Fibroblast of lung (primary cell): ENCODE data around the gene DLG2. TPM values are rescaled to one million over a fixed set of nuclear protein-coding genes. Genes with fewer than 3 reads are reported as not detected.

Experiments
- DNase-seq, 2 donors: peaks; one replicate each; pipeline versions ENCODE4 v3.0.0 to v3.0.0-alpha.2; 2010; ENCODE audit warnings: low read depth in 2 of 2
- H2AFZ ChIP-seq: 2 replicates; pipeline ENCODE4 v1.5.1; 2012; ENCODE audit warnings: low read length, control low read depth, inconsistent platforms
- H3K27ac ChIP-seq: 2 replicates; pipeline ENCODE4 v1.5.1; 2011; ENCODE audit warnings: low read length, control low read depth; ENCODE audit not compliant: insufficient read depth
- H3K27me3 ChIP-seq: 2 replicates; pipeline ENCODE4 v1.5.1; 2011; ENCODE audit warnings: mild to moderate bottlenecking, low read length; ENCODE audit not compliant: control insufficient read depth, insufficient read depth
- H3K36me3 ChIP-seq: 2 replicates; pipeline ENCODE4 v1.5.1; 2011; ENCODE audit warnings: low read length; ENCODE audit not compliant: control insufficient read depth, insufficient read depth
- H3K4me1 ChIP-seq: 2 replicates; pipeline ENCODE4 v1.5.1; 2011; ENCODE audit warnings: low read length; ENCODE audit not compliant: control insufficient read depth, insufficient read depth; ENCODE audit errors: extremely low read depth
- H3K4me2 ChIP-seq: 2 replicates; pipeline ENCODE4 v1.5.1; 2011; ENCODE audit warnings: low read length, control low read depth; ENCODE audit not compliant: insufficient read depth; ENCODE audit errors: extremely low read depth
- H3K4me3 ChIP-seq, 4 experiments: fragments of 200-600 bp in 1 of 4; sonication (generic) in 1 of 4; replicated peaks in 1 of 4; 2 replicates each; pipeline ENCODE4 v1.5.1; 2011 to 2016; ENCODE audit warnings: low read length in 4 of 4, low read depth in 3 of 4, mild to moderate bottlenecking in 3 of 4, control low read depth in 2 of 4, inconsistent platforms in 1 of 4, mixed read lengths in 1 of 4; ENCODE audit not compliant: insufficient read depth in 1 of 4; ENCODE audit errors: control extremely low read depth in 1 of 4
- H3K79me2 ChIP-seq: 2 replicates; pipeline ENCODE4 v1.5.1; 2012; ENCODE audit warnings: mild to moderate bottlenecking, low read length, inconsistent platforms; ENCODE audit not compliant: control insufficient read depth, insufficient read depth
- H3K9ac ChIP-seq: 2 replicates; pipeline ENCODE4 v1.5.1; 2011; ENCODE audit warnings: mild to moderate bottlenecking, low read length, control low read depth; ENCODE audit not compliant: insufficient read depth
- H3K9me3 ChIP-seq: 2 replicates; pipeline ENCODE4 v1.5.1; 2012; ENCODE audit warnings: low read depth, low read length; ENCODE audit not compliant: control insufficient read depth, insufficient read depth
- H4K20me1 ChIP-seq: 2 replicates; pipeline ENCODE4 v1.5.1; 2011; ENCODE audit warnings: low read length; ENCODE audit not compliant: control insufficient read depth, insufficient read depth; ENCODE audit errors: extremely low read depth
- EZH2 ChIP-seq: IDR thresholded peaks from 2 replicates; pipeline ENCODE4 v1.5.1; 2012; ENCODE audit warnings: low read length, control low read depth, mild to moderate bottlenecking; ENCODE audit errors: missing control alignments
- polyA plus RNA-seq, 2 donors: library from polyadenylated mRNA; depleted of rRNA in 1 of 2; stranded (reverse) in 1 of 2; unstranded in 1 of 2; fragments of >200 nt; gene quantifications; 2 replicates each; pipeline ENCODE4 v1.2.1, GENCODE V29; 2011 to 2012; ENCODE audit warnings: missing spikeins in 1 of 2
- total RNA-seq: library from RNA; depleted of rRNA; stranded (reverse); fragments of >200 nt; gene quantifications from 2 replicates; pipeline ENCODE4 v1.2.1, GENCODE V29; 2014
- TF ChIP-seq, protein P1 (sequence below), 2 donors: IDR thresholded peaks in 1 of 2; conservative IDR thresholded peaks in 1 of 2; 1 replicate in 1 of 2; 2 replicates in 1 of 2; pipeline ENCODE4 v1.5.1; 2011 to 2012; ENCODE audit warnings: low read length in 2 of 2, control low read depth in 1 of 2, inconsistent platforms in 1 of 2, low read depth in 1 of 2, mild to moderate bottlenecking in 1 of 2

DLG2 gene
- total and polyA plus RNA-seq, 2 donors (not counting 1 experiment from before 2014, with no cell fraction given): 0.77 to 2.3 TPM

DNA sequence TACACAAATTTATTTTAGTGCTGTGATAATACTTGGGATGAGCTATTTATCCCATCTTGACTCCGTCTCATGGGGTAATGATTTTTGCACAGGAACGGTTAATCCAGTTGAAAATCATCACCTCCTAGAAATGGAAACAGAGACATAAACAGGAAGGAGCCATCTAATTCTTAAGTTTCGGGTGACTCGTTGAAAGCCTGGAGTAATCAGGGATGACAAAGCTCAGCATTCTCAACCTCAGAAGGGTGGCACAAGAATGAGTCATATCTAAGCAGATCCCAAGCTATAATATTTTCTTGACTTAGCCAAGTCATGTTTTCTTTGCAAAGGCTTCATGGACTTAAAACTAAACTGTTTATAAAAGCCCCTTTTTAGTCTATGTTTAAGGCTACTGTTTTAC lies 2060.2 kb downstream of the DLG2 start:
- H2AFZ ChIP-seq: no peak overlapping the region
- TF ChIP-seq, protein P1, sequence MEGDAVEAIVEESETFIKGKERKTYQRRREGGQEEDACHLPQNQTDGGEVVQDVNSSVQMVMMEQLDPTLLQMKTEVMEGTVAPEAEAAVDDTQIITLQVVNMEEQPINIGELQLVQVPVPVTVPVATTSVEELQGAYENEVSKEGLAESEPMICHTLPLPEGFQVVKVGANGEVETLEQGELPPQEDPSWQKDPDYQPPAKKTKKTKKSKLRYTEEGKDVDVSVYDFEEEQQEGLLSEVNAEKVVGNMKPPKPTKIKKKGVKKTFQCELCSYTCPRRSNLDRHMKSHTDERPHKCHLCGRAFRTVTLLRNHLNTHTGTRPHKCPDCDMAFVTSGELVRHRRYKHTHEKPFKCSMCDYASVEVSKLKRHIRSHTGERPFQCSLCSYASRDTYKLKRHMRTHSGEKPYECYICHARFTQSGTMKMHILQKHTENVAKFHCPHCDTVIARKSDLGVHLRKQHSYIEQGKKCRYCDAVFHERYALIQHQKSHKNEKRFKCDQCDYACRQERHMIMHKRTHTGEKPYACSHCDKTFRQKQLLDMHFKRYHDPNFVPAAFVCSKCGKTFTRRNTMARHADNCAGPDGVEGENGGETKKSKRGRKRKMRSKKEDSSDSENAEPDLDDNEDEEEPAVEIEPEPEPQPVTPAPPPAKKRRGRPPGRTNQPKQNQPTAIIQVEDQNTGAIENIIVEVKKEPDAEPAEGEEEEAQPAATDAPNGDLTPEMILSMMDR (conservative IDR thresholded peaks at IDR 0.05 in 1 of 2, IDR thresholded peaks at IDR 0.05 in 1 of 2; ENCODE audit: low read depth in 1 of 2, low read length in 2 of 2): no peak
- no peak for TF ChIP-seq EZH2
- H3K9ac ChIP-seq: no peak overlapping the region
- peak; percentile 69 to 74 for DNase-seq
- no peaks in the 10 kb centered on the region for H4K20me1 ChIP-seq
- no peaks in the 10 kb centered on the region for H3K36me3 ChIP-seq
- H3K27me3 ChIP-seq: no peaks in the 10 kb centered on the region
- no peaks in the 10 kb centered on the region for H3K79me2 ChIP-seq
- no peak overlapping the region for H3K27ac ChIP-seq
- no peak overlapping the region for H3K4me2 ChIP-seq
- H3K9me3 ChIP-seq: no peaks in the 10 kb centered on the region
- no peak overlapping the region for H3K4me3 ChIP-seq
- H3K4me1 ChIP-seq: no peaks in the 10 kb centered on the region

DNA sequence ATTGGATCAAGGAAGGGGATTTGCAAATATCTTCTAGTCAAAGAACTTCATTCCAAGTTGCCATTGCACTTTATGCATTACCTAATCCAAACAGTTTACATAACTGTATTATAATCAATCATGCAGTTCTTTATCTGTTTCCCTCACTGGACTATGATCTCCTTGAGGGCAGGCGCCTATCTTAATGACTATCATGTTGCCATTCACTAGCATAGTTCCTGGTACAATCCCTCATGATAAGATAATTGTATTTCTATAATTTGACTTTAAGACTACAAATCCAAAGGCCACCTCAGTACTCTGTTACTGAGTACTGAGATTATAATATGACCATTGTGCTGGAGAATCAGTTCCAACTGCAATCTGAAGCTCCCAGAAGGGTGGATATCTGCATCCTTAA lies 2062.3 kb downstream of the DLG2 start:
- H3K9ac ChIP-seq: no peak overlapping the region
- H3K27ac ChIP-seq: no peak overlapping the region
- no peak for DNase-seq
- H3K9me3 ChIP-seq: no peaks in the 10 kb centered on the region
- H3K36me3 ChIP-seq: no peaks in the 10 kb centered on the region
- no peaks in the 10 kb centered on the region for H3K4me1 ChIP-seq
- H3K79me2 ChIP-seq: no peaks in the 10 kb centered on the region
- no peak overlapping the region for H3K4me2 ChIP-seq
- no peaks in the 10 kb centered on the region for H4K20me1 ChIP-seq
- H2AFZ ChIP-seq: no peak overlapping the region
- TF ChIP-seq, protein P1 (conservative IDR thresholded peaks at IDR 0.05 in 1 of 2, IDR thresholded peaks at IDR 0.05 in 1 of 2; ENCODE audit: low read depth in 1 of 2, low read length in 2 of 2): no peak
- no peak for TF ChIP-seq EZH2
- no peak overlapping the region for H3K4me3 ChIP-seq
- peaks cover 3% of the 10 kb centered on the region for H3K27me3 ChIP-seq

DNA sequence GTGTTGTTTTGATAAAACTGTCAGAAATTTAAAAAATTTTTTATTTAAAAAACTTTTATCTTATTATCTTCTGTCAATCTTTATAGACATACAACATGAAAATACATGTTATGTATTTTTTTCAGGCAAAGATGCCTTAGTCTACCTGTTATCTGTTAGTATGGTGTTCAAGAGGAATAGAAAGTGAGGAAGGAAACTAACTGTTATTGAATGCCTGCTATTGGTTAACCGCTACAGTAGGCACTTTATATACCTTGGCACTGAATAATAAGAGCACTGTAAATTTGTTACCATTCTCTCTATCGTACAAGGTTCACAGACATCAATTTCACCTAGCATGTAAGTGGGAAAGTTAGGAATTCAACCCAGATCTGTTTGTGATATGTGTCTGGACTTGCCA lies 2068.9 kb downstream of the DLG2 start:
- no peak overlapping the region for H2AFZ ChIP-seq
- H3K4me2 ChIP-seq: no peak overlapping the region
- no peaks in the 10 kb centered on the region for H3K79me2 ChIP-seq
- peaks cover 3% of the 10 kb centered on the region for H3K27me3 ChIP-seq
- H3K9ac ChIP-seq: no peak overlapping the region
- H4K20me1 ChIP-seq: no peaks in the 10 kb centered on the region
- H3K9me3 ChIP-seq: no peaks in the 10 kb centered on the region
- no peak overlapping the region for H3K27ac ChIP-seq
- H3K4me1 ChIP-seq: no peaks in the 10 kb centered on the region
- no peak for DNase-seq
- TF ChIP-seq EZH2: no peak
- TF ChIP-seq, protein P1 (conservative IDR thresholded peaks at IDR 0.05 in 1 of 2, IDR thresholded peaks at IDR 0.05 in 1 of 2; ENCODE audit: low read depth in 1 of 2, low read length in 2 of 2): no peak
- no peaks in the 10 kb centered on the region for H3K36me3 ChIP-seq
- no peak overlapping the region for H3K4me3 ChIP-seq
